HEK293 (cell line): ENCODE data around the gene SMYD2.

Source experiments
- SP2 ChIP-seq: fragments of 450-650 bp; formaldehyde crosslinking; IDR thresholded peaks from 2 replicates; pipeline ENCODE4 v1.5.1; 2016; ENCODE audit warnings: missing biosample characterization, missing genetic modification characterization
- ZBTB8A ChIP-seq: fragments of 450-650 bp; formaldehyde crosslinking; IDR thresholded peaks from 2 replicates; pipeline ENCODE4 v1.5.1; 2016; ENCODE audit warnings: missing biosample characterization, missing genetic modification characterization
- ZFP37 ChIP-seq: fragments of 450-650 bp; formaldehyde crosslinking; IDR thresholded peaks from 2 replicates; pipeline ENCODE4 v1.5.1; 2016; ENCODE audit warnings: missing biosample characterization, missing genetic modification characterization
- ZNF121 ChIP-seq: fragments of 450-650 bp; formaldehyde crosslinking; IDR thresholded peaks from 2 replicates; pipeline ENCODE4 v1.5.1; 2016; ENCODE audit warnings: missing biosample characterization, missing genetic modification characterization
- ZNF174 ChIP-seq: fragments of 450-650 bp; formaldehyde crosslinking; IDR thresholded peaks from 2 replicates; pipeline ENCODE4 v1.5.0; 2017; ENCODE audit warnings: missing biosample characterization, mild to moderate bottlenecking, missing genetic modification characterization
- ZNF610 ChIP-seq: fragments of 450-650 bp; formaldehyde crosslinking; IDR thresholded peaks from 2 replicates; pipeline ENCODE4 v1.5.1; 2016; ENCODE audit warnings: missing biosample characterization, missing genetic modification characterization, borderline replicate concordance
- TF ChIP-seq, protein P1 (sequence below): fragments of 450-650 bp; formaldehyde crosslinking; IDR thresholded peaks from 2 replicates; pipeline ENCODE4 v1.5.1; 2016; ENCODE audit warnings: missing biosample characterization, missing genetic modification characterization
- TF ChIP-seq, protein P2 (sequence below): fragments of 450-650 bp; IDR thresholded peaks from 2 replicates; pipeline ENCODE4 v1.5.1; 2018; ENCODE audit warnings: missing biosample characterization, missing genetic modification characterization
- TF ChIP-seq, protein P3 (sequence below): fragments of 450-650 bp; IDR thresholded peaks from 2 replicates; pipeline ENCODE4 v1.5.1; 2018; ENCODE audit warnings: missing biosample characterization, mild to moderate bottlenecking, missing genetic modification characterization
- TF ChIP-seq, protein P4 (sequence below): fragments of 450-650 bp; formaldehyde crosslinking; IDR thresholded peaks from 2 replicates; pipeline ENCODE4 v1.5.1; 2016; ENCODE audit warnings: missing biosample characterization, missing genetic modification characterization
- TF ChIP-seq, protein P5 (sequence below): sonication (generic); formaldehyde crosslinking; IDR thresholded peaks from 2 replicates; pipeline ENCODE4 v1.8.1; 2022; ENCODE audit warnings: mild to moderate bottlenecking, moderate library complexity, missing genetic modification reagents

DNA sequence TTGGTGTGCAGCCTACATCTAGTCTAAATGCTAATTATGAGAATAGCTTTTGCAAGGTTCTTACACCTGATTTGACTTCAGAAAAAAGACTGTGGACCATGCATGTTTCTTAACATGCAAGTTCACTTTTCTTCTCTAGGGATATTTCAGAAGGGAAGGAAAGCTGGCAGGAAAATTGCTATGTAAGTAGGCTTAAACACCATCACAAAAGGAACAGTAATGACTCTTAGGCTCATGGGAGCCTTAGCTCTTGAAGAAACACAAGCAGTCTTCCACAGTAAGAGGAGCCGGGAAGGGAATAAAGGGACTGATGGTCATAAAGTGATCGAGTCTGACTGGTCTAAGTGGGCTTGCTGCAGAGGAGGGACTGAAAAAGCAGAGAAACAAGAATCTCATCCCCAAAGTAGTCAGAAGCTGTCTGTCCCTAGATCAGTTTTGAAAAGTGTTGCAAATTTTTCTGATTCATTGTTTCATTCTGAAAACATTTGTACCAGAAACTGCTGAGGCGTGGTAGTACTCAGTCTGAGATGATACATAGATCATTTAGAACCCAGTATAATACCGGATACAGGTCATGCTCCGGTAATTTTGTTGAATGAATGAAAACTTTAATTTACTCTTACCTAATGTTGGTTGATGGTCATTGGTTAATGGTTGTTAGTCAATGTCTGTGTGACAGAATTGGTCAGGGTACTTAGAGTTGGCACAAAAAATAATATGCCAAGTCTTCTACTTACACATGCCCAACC lies 40.9 kb downstream of the SMYD2 start:
- TF ChIP-seq ZNF174 (tag by site-specific recombination) (no peak), SP2 (tag by site-specific recombination) (no peak), ZNF610 (tag by site-specific recombination) (no peak), ZNF121 (tag by site-specific recombination) (no peak), ZFP37 (tag by site-specific recombination) (no peak), ZBTB8A (tag by site-specific recombination) (no peak)
- TF ChIP-seq, protein P1, sequence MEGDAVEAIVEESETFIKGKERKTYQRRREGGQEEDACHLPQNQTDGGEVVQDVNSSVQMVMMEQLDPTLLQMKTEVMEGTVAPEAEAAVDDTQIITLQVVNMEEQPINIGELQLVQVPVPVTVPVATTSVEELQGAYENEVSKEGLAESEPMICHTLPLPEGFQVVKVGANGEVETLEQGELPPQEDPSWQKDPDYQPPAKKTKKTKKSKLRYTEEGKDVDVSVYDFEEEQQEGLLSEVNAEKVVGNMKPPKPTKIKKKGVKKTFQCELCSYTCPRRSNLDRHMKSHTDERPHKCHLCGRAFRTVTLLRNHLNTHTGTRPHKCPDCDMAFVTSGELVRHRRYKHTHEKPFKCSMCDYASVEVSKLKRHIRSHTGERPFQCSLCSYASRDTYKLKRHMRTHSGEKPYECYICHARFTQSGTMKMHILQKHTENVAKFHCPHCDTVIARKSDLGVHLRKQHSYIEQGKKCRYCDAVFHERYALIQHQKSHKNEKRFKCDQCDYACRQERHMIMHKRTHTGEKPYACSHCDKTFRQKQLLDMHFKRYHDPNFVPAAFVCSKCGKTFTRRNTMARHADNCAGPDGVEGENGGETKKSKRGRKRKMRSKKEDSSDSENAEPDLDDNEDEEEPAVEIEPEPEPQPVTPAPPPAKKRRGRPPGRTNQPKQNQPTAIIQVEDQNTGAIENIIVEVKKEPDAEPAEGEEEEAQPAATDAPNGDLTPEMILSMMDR = no peak
- TF ChIP-seq, protein P2, sequence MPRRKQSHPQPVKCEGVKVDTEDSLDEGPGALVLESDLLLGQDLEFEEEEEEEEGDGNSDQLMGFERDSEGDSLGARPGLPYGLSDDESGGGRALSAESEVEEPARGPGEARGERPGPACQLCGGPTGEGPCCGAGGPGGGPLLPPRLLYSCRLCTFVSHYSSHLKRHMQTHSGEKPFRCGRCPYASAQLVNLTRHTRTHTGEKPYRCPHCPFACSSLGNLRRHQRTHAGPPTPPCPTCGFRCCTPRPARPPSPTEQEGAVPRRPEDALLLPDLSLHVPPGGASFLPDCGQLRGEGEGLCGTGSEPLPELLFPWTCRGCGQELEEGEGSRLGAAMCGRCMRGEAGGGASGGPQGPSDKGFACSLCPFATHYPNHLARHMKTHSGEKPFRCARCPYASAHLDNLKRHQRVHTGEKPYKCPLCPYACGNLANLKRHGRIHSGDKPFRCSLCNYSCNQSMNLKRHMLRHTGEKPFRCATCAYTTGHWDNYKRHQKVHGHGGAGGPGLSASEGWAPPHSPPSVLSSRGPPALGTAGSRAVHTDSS (tag by site-specific recombination) = no peak
- TF ChIP-seq, protein P3, sequence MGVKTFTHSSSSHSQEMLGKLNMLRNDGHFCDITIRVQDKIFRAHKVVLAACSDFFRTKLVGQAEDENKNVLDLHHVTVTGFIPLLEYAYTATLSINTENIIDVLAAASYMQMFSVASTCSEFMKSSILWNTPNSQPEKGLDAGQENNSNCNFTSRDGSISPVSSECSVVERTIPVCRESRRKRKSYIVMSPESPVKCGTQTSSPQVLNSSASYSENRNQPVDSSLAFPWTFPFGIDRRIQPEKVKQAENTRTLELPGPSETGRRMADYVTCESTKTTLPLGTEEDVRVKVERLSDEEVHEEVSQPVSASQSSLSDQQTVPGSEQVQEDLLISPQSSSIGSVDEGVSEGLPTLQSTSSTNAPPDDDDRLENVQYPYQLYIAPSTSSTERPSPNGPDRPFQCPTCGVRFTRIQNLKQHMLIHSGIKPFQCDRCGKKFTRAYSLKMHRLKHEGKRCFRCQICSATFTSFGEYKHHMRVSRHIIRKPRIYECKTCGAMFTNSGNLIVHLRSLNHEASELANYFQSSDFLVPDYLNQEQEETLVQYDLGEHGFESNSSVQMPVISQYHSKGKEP (tag by site-specific recombination) = no peak
- TF ChIP-seq, protein P4, sequence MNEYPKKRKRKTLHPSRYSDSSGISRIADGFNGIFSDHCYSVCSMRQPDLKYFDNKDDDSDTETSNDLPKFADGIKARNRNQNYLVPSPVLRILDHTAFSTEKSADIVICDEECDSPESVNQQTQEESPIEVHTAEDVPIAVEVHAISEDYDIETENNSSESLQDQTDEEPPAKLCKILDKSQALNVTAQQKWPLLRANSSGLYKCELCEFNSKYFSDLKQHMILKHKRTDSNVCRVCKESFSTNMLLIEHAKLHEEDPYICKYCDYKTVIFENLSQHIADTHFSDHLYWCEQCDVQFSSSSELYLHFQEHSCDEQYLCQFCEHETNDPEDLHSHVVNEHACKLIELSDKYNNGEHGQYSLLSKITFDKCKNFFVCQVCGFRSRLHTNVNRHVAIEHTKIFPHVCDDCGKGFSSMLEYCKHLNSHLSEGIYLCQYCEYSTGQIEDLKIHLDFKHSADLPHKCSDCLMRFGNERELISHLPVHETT (tag by site-specific recombination) = no peak
- TF ChIP-seq, protein P5, sequence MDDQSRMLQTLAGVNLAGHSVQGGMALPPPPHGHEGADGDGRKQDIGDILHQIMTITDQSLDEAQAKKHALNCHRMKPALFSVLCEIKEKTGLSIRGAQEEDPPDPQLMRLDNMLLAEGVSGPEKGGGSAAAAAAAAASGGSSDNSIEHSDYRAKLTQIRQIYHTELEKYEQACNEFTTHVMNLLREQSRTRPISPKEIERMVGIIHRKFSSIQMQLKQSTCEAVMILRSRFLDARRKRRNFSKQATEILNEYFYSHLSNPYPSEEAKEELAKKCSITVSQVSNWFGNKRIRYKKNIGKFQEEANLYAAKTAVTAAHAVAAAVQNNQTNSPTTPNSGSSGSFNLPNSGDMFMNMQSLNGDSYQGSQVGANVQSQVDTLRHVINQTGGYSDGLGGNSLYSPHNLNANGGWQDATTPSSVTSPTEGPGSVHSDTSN (CRISPR knock-in tag) = no peak
